ENCODE measurements around the gene PI4KA.
"Not testable (repeated sequence)": the region's sequence is repeated elsewhere in the genome, so short reads cannot be mapped to it uniquely, and the experiment has no call there.

DNA sequence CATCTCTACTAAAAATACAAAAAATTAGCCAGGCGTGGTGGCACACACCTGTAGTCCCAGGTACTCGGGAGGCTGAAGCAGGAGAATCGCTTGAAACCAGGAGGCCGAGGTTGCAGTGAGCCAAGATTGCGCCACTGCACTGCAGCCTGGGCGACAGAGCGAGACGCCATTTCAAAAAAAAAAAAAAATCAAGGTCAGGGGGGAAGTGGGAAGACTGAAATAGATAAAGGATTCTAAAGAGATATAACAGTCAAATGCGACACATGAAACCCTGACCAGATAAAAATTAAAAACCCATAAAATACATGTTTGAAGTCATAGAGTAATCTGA is 89.2 kb downstream of the PI4KA start:
- not testable (repeated sequence) for TF ChIP-seq POLR2A (IDR thresholded peaks at IDR 0.05; ENCODE audit: low read length); GATA1 (IDR thresholded peaks at IDR 0.05; ENCODE audit: low read depth, low read length)
